Transverse colon (tissue), 3 donors: Measurements from ENCODE around the gene TRIM74.
"Not testable (repeated sequence)": the region's sequence is repeated elsewhere in the genome, so short reads cannot be mapped to it uniquely, and the experiment has no call there.

Experiments
- CTCF ChIP-seq, 5 experiments: fragments of 200-600 bp in 3 of 5; fragments of 450-650 bp in 2 of 5; sonication (generic) in 3 of 5; IDR thresholded peaks; 1 replicate in 2 of 5; 2 replicates in 3 of 5; pipeline ENCODE4 v1.5.1; 2016 to 2017; ENCODE audit warnings: antibody characterized with exemption in 5 of 5, inconsistent platforms in 3 of 5, mild to moderate bottlenecking in 2 of 5, moderate library complexity in 1 of 5
- EP300 ChIP-seq: sonication (generic); formaldehyde crosslinking; IDR thresholded peaks from one replicate; pipeline ENCODE4 v1.6.1; 2017; ENCODE audit warnings: antibody characterized with exemption, low read depth
- POLR2A ChIP-seq: fragments of 450-650 bp; IDR thresholded peaks from one replicate; pipeline ENCODE4 v1.6.1; 2016; ENCODE audit warnings: antibody characterized with exemption, mild to moderate bottlenecking, moderate library complexity

GRCh38 chr7:72969688-72970087, 422 bp upstream of the TRIM74 start:
- TF ChIP-seq CTCF (IDR thresholded peaks at IDR 0.05); EP300; POLR2A: not testable (repeated sequence)
